Panc1 (cell line): ENCODE data around the gene ZNF865. TPM values are rescaled to one million over a fixed set of nuclear protein-coding genes. Genes with fewer than 3 reads are reported as not detected.

Experiments used
- ATAC-seq: fragments of 200-7000 bp; cut with Tn5 transposase; 2 replicates; pipeline ENCODE4 v1.9.1; 2020; ENCODE audit warnings: mild to moderate bottlenecking, moderate library complexity
- BruUV-seq: library from RNA; stranded (reverse); fragments of 400-500 nt; replicated peaks from 2 replicates; lab custom pipeline; 2021; lab: Mats Ljungman, UMichigan
- CTCF ChIA-PET: fragments of 300-600 bp; sonication (Branson Sonifier 250); formaldehyde crosslinking; loops from one replicate; lab custom pipeline; 2022; ENCODE audit warnings: antibody characterized with exemption; lab: Charles Lee
- POLR2A ChIA-PET: fragments of 300-600 bp; sonication (Branson Sonifier 250); formaldehyde crosslinking; loops from one replicate; lab custom pipeline; 2022; ENCODE audit warnings: antibody characterized with exemption; lab: Charles Lee
- DNase-seq: peaks from one replicate; pipeline ENCODE4 v3.0.0-alpha.2; 2010; ENCODE audit warnings: low read depth, low spot score
- H3K27ac ChIP-seq: 2 replicates; pipeline ENCODE4 v1.5.1; 2011; ENCODE audit warnings: mild to moderate bottlenecking, low read length, inconsistent platforms
- H3K27me3 ChIP-seq: fragments of 200-500 bp; sonication (Bioruptor generic); 2 replicates; pipeline ENCODE4 v1.6.0; 2014; ENCODE audit warnings: low read length, inconsistent platforms; ENCODE audit not compliant: control insufficient read depth, insufficient read depth
- H3K36me3 ChIP-seq: fragments of 200-500 bp; sonication (Bioruptor generic); 2 replicates; pipeline ENCODE4 v1.5.1; 2014; ENCODE audit warnings: inconsistent platforms, mild to moderate bottlenecking, low read length, moderate library complexity; ENCODE audit not compliant: control insufficient read depth, insufficient read depth
- H3K4me1 ChIP-seq: 2 replicates; pipeline ENCODE4 v1.5.1; 2011; ENCODE audit warnings: inconsistent platforms, mild to moderate bottlenecking, low read length, moderate library complexity; ENCODE audit not compliant: control insufficient read depth, insufficient read depth
- H3K4me3 ChIP-seq, 2 experiments: 2 replicates each; pipeline ENCODE4 v1.5.1; 2011 to 2012; ENCODE audit warnings: low read depth in 2 of 2, low read length in 2 of 2, mild to moderate bottlenecking in 2 of 2, inconsistent platforms in 1 of 2, moderate library complexity in 1 of 2
- H3K9me3 ChIP-seq: fragments of 200-500 bp; sonication (Bioruptor generic); 2 replicates; pipeline ENCODE4 v1.5.1; 2014; ENCODE audit warnings: low read depth, mild to moderate bottlenecking, inconsistent platforms, low read length, moderate library complexity; ENCODE audit not compliant: control insufficient read depth, insufficient read depth
- POLR2AphosphoS5 ChIP-seq: IDR thresholded peaks from 2 replicates; pipeline ENCODE4 v1.6.1; 2012; ENCODE audit warnings: mild to moderate bottlenecking, low read depth, low read length, moderate library complexity
- REST ChIP-seq, 2 experiments: IDR thresholded peaks; 2 replicates each; pipeline ENCODE4 v1.6.1; 2011 to 2012; ENCODE audit warnings: low read depth in 2 of 2, control low read depth in 1 of 2, low read length in 1 of 2, mild to moderate bottlenecking in 1 of 2, moderate library complexity in 1 of 2; ENCODE audit not compliant: insufficient read depth in 1 of 2
- SIN3A ChIP-seq: IDR thresholded peaks from 2 replicates; pipeline ENCODE4 v1.6.1; 2012; ENCODE audit warnings: low read depth, mild to moderate bottlenecking, low read length, moderate library complexity, borderline replicate concordance; ENCODE audit not compliant: insufficient read depth
- TCF7L2 ChIP-seq: IDR thresholded peaks from 2 replicates; pipeline ENCODE4 v1.6.1; 2011; ENCODE audit warnings: mild to moderate bottlenecking, low read depth, low read length, inconsistent platforms
- in situ Hi-C: cut with HindIII; loops from 2 replicates; pipeline ENCODE4 v1.10.0; 2016; ENCODE audit warnings: low sequenced_read_pairs, low pct_unique_long_range_greater_than_20kb
- intact Hi-C: fragments of 100-400 bp; cut with micrococcal nuclease; formaldehyde crosslinking; loops from one replicate; pipeline ENCODE4 v1.10.0; 2022; ENCODE audit not compliant: unreplicated experiment
- total RNA-seq: library from RNA; stranded (reverse); gene quantifications from one replicate; pipeline ENCODE4 v1.2.1, GENCODE V29; 2021; ENCODE audit not compliant: unreplicated experiment
- TF ChIP-seq, protein P1 (sequence below): fragments of 450-650 bp; IDR thresholded peaks from 2 replicates; pipeline ENCODE4 v1.5.1; 2017; ENCODE audit warnings: mild to moderate bottlenecking

The ZNF865 gene
- total RNA-seq, 1 experiment from 2014 or later, result 25.6 TPM

DNA sequence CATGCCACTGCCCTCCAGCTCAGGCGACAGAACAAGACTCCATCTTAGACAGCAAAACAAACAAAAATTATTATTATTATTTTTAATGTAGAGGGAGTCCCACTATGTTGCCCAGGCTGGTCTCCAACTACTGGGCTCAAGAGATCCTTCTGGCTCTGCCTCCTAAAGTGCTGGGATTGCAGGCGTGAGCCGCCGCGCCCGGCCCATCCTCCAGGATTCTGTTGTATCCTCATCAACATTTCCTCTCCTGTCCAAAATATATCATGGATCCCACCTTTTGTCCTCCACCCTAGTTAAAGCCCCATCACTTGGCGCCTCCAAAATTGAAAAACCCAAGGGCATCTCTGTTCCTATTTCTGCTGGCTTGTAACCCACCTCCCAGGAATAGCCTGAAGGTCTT is 17.7 kb downstream of the ZNF865 start:
- no peaks in the 10 kb centered on the region for H3K9me3 ChIP-seq
- ChIA-PET POLR2A (no interaction called here), CTCF (no interaction called here)
- H3K4me3 ChIP-seq, result no peak overlapping the region
- DNase-seq (no peak), ATAC-seq (no peak)
- in situ Hi-C loops, result no loop called here
- BruUV-seq, result no TSS peak
- intact Hi-C loops, result no loop called here
- H3K36me3 ChIP-seq, result no peaks in the 10 kb centered on the region
- H3K4me1 ChIP-seq, result 0 out of 2 replicates have a peak, but pooled peaks cover 3% of the 10 kb centered on the region
- H3K27ac ChIP-seq, result no peak overlapping the region
- H3K27me3 ChIP-seq, result no peaks in the 10 kb centered on the region
- TF ChIP-seq TCF7L2 (no peak), REST (IDR thresholded peaks at IDR 0.05; ENCODE audit: insufficient read depth in 1 of 2, low read depth in 2 of 2, low read length in 1 of 2) (no peak), SIN3A (no peak), POLR2AphosphoS5 (no peak)
- TF ChIP-seq, protein P1, sequence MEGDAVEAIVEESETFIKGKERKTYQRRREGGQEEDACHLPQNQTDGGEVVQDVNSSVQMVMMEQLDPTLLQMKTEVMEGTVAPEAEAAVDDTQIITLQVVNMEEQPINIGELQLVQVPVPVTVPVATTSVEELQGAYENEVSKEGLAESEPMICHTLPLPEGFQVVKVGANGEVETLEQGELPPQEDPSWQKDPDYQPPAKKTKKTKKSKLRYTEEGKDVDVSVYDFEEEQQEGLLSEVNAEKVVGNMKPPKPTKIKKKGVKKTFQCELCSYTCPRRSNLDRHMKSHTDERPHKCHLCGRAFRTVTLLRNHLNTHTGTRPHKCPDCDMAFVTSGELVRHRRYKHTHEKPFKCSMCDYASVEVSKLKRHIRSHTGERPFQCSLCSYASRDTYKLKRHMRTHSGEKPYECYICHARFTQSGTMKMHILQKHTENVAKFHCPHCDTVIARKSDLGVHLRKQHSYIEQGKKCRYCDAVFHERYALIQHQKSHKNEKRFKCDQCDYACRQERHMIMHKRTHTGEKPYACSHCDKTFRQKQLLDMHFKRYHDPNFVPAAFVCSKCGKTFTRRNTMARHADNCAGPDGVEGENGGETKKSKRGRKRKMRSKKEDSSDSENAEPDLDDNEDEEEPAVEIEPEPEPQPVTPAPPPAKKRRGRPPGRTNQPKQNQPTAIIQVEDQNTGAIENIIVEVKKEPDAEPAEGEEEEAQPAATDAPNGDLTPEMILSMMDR, result no peak

GRCh38 chr19:55623561-55623960 is 18.1 kb downstream of the ZNF865 start:
- CTCF ChIA-PET, result no interaction called here
- BruUV-seq, result TSS peak; percentile 90
- Histone ChIP-seq H3K36me3 (no peaks in the 10 kb centered on the region), H3K9me3 (no peaks in the 10 kb centered on the region), H3K4me1 (0 out of 2 replicates have a peak, but pooled peaks cover 3% of the 10 kb centered on the region), H3K4me3 (peak overlapping the region; percentile 19 to 51), H3K27me3 (no peaks in the 10 kb centered on the region), H3K27ac (0 out of 2 replicates have a peak overlapping the region, but pooled peaks have one; percentile 13)
- no peak for ATAC-seq
- no peak for DNase-seq
- intact Hi-C loops (no loop called here), in situ Hi-C loops (no loop called here)
- POLR2A ChIA-PET, result no interaction called here
- TF ChIP-seq POLR2AphosphoS5 (no peak), SIN3A (no peak), TCF7L2 (no peak), REST (IDR thresholded peaks at IDR 0.05; ENCODE audit: insufficient read depth in 1 of 2, low read depth in 2 of 2, low read length in 1 of 2) (no peak)
- TF ChIP-seq, protein P1, result no peak
